Embryonic facial prominence (tissue), 1 donor: Measurements from ENCODE around the gene KCTD16.

Experiments
- DNase-seq: peaks from one replicate; pipeline ENCODE4 v3.0.0-alpha.2; 2016; ENCODE audit errors: extremely low spot score

The KCTD16 gene

GRCh38 chr5:144460600-144460999 lies 289.9 kb downstream of the KCTD16 start:
- DNase-seq: no peak

DNA sequence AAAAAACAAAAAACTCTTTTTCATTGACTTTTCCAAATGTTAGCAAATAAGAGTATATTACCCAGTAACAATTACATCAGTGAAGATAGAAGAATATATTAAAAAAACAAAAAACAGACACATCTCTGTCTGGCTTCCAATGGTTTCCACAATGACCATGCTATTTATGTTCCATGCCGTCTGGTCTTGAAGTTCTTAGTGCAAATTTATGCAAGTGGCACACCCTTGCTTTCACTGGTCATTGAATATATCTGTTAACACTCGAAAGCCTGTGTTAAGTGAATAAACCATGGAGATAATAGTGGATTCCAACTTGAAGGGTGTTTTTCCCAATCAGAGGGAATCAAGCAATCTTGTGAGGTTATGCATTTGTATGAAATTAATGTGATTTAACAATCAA lies 291.9 kb downstream of the KCTD16 start:
- no peak for DNase-seq

GRCh38 chr5:144463481-144464223 lies 293.0 kb downstream of the KCTD16 start:
- DNase-seq: no peak

- DNase-seq: no peak
Measured at GRCh38 chr5:144464306-144464705, 293.6 kb downstream of the KCTD16 start.

DNA sequence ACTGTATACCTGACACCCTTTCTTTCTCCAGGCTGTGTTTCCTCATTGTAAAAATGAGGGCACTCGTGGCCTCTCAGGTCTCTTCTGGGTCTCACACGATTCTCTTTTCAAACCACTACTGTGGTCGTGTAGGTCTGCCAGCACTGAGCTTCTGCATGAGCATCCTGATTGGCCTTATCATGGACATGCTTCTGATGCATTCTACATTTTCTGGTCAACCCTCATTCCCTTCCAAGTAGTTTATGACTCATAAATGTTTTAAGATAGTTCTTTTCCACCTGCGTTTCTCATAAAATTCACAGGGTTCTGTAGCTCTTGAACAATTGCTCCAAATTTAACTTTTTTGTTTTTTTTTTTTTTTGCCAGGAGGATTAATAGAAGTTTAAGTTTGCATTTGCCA lies 294.8 kb downstream of the KCTD16 start:
- DNase-seq: no peak

GRCh38 chr5:144467792-144468191 lies 297.1 kb downstream of the KCTD16 start:
- DNase-seq: no peak

GRCh38 chr5:144468571-144468970 lies 297.9 kb downstream of the KCTD16 start:
- DNase-seq: no peak

DNA sequence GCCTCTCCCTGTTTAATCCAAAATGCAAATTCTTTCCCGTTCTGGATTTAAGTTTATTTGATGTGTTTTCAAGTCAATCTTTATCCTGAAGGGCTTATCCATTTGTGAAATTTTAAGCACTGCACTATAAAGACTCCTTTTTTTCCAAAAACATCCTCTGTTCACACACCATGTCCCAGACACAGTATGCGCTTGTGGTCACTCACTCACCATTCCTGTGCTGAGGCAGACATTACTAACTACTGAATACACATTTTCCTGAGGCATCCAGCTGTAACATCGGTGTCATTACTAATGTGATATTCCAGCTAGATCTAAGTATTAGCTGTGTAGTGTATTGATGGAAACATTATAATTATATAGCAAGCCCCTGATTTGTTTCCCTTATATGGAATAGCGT lies 298.4 kb downstream of the KCTD16 start:
- DNase-seq: no peak

GRCh38 chr5:144472221-144472620 lies 301.5 kb downstream of the KCTD16 start:
- no peak for DNase-seq

DNA sequence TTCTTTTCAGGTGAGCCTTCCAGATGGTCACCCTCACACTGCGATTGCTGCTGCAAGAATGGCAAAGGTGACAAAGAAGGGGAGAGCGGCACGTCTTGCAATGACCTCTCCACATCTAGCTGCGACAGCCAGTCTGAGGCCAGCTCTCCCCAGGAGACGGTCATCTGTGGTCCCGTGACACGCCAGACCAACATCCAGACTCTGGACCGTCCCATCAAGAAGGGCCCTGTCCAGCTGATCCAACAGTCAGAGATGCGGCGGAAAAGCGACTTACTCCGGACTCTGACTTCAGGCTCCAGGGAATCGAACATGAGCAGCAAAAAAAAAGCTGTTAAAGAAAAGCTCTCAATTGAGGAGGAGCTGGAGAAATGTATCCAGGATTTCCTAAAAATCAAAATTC lies 303.0 kb downstream of the KCTD16 start:
- no peak for DNase-seq

- DNase-seq: no peak
Measured at GRCh38 chr5:144478565-144478964, 307.9 kb downstream of the KCTD16 start.

- no peak for DNase-seq
Measured at GRCh38 chr5:144481861-144482260, 311.2 kb downstream of the KCTD16 start.

GRCh38 chr5:144484124-144484897 lies 313.6 kb downstream of the KCTD16 start:
- DNase-seq: no peak

DNA sequence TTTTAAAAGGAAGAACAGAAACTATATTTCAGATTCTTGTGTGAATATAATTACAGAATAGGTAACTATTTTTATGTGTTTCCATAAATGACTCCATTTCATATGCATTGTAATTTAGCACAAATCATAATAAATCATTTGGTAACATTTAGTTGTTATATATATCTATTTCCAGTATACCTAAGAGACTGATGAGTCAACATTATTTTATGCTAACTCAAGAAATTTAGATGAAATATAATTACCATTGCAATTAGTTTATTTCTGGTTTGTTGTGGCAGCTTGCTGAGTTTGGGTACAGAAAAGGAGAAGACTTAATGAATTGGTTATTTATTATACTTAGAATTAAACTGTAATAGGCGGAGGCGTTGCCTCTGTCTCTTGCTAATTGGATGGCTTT lies 314.9 kb downstream of the KCTD16 start:
- DNase-seq: no peak

DNA sequence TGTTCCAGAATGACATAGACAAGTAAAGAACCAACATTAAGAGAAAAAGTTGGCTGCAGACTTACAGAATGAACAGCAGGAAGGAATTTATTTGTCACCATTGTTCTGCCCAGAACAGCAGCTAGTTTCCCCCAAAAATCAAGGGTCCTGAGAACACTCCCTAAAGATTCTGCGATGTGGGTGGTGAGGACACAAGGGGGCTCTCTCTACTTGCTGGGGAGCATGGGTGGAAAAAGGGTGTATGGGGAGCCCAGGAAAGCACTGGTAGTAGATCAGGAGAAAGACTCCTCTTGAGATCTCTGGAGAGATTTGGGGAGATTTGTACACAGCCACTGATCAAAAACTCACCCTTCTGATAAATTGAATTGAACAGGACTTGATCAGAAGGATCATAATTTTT lies 316.5 kb downstream of the KCTD16 start:
- no peak for DNase-seq

GRCh38 chr5:144487761-144488160 lies 317.1 kb downstream of the KCTD16 start:
- no peak for DNase-seq

DNA sequence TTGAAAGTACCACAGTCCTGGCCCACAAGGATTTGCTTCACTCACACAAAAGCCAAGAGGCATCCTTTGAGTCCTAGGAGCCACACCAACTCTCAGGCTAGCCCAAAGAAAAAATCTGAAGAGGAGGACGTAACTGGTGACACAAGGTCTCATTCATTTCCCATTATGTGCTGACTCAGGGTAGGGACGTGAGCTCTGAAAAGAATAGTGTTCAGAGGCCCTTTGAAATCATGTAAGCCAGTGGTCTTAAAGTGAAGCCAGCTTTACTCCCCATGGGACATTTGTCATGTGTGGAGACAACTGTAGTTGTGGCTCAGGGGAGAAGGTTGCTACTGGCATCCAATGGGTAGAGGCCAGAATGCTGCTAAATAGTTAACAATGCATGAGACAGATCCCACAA lies 332.4 kb downstream of the KCTD16 start:
- DNase-seq: no peak

GRCh38 chr5:144504929-144505577 lies 334.4 kb downstream of the KCTD16 start:
- no peak for DNase-seq

- no peak for DNase-seq
Measured at GRCh38 chr5:144510845-144511579, 340.3 kb downstream of the KCTD16 start.

DNA sequence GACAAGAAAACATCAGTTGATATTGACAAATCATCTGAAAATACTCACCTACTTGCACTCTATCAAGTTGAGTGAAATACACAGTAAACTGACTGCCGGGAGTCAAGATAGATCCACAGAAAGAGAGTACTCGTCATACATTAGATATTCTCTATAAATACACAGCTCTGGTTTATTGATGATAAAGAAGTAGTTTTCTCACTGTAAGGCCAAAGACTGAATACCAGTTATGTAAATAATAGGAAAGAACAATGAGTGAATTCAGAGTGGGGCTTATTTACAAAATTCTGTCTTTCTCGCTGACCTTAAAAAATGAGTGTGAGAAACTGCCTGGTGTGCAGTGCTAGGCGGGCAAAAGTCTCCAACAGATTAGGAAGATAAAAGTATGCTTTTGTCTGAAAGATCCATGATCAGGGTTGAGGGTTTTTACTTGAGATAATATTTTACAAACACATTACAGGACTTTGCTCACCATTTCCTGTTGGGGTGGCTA lies 341.0 kb downstream of the KCTD16 start:
- no peak for DNase-seq

- DNase-seq: no peak
Measured at GRCh38 chr5:144522698-144523097, 352.0 kb downstream of the KCTD16 start.

- no peak for DNase-seq
Measured at GRCh38 chr5:144525000-144525399, 354.3 kb downstream of the KCTD16 start.
